ENCODE data around the gene TMPRSS2.

The TMPRSS2 gene

GRCh38 chr21:41501919-41502318 lies 6.0 kb downstream of the TMPRSS2 start:
- H3K9me3 ChIP-seq (replicated peaks; ENCODE audit: insufficient read depth, low read length), result no peaks in the 10 kb centered on the region
- H4K20me1 ChIP-seq (ENCODE audit: insufficient read depth, low read length), result no peaks in the 10 kb centered on the region
- H3K9me2 ChIP-seq (replicated peaks; ENCODE audit: insufficient read depth, low read length), result no peaks in the 10 kb centered on the region
- TF ChIP-seq EZH2 (optimal IDR thresholded peaks at IDR 0.05; ENCODE audit: low read depth, low read length), result no peak
- no peak for TF ChIP-seq EZH2phosphoT487 (IDR thresholded peaks at IDR 0.05; ENCODE audit: low read length)
- TF ChIP-seq CTCF (IDR thresholded peaks at IDR 0.05; ENCODE audit: low read length), result no peak
- H3K4me2 ChIP-seq (ENCODE audit: low read depth, low read length), result no peak overlapping the region
- DNase-seq, result no peak
- no peaks in the 10 kb centered on the region for H3K79me2 ChIP-seq (ENCODE audit: low read length)
- H3K27me3 ChIP-seq (replicated peaks; ENCODE audit: insufficient read depth, low read length), result peaks cover 32% of the 10 kb centered on the region
- H3K9ac ChIP-seq (ENCODE audit: low read length), result no peak overlapping the region
- no peak overlapping the region for H3K27ac ChIP-seq (ENCODE audit: low read length)
- 0 out of 2 replicates have a peak, but pooled peaks cover 8% of the 10 kb centered on the region for H3K4me1 ChIP-seq (ENCODE audit: low read length)
- no peaks in the 10 kb centered on the region for H3K36me3 ChIP-seq (replicated peaks; ENCODE audit: insufficient read depth, low read length)
- no peak overlapping the region for H3K4me3 ChIP-seq (ENCODE audit: low read length)
- H3F3A ChIP-seq (ENCODE audit: insufficient read depth, low read length), result no peaks in the 10 kb centered on the region
- no peak overlapping the region for H2AFZ ChIP-seq (ENCODE audit: low read length)

GRCh38 chr21:41500931-41501381 lies 7.0 kb downstream of the TMPRSS2 start:
- Histone ChIP-seq H3K27me3 (replicated peaks; ENCODE audit: insufficient read depth, low read length) (peaks cover 22% of the 10 kb centered on the region), H3K36me3 (replicated peaks; ENCODE audit: insufficient read depth, low read length) (no peaks in the 10 kb centered on the region), H3F3A (ENCODE audit: insufficient read depth, low read length) (no peaks in the 10 kb centered on the region), H4K20me1 (ENCODE audit: insufficient read depth, low read length) (no peaks in the 10 kb centered on the region), H3K4me2 (ENCODE audit: low read depth, low read length) (no peak overlapping the region), H2AFZ (ENCODE audit: low read length) (no peak overlapping the region), H3K79me2 (ENCODE audit: low read length) (no peaks in the 10 kb centered on the region), H3K27ac (ENCODE audit: low read length) (no peak overlapping the region), H3K4me3 (ENCODE audit: low read length) (no peak overlapping the region), H3K9me3 (replicated peaks; ENCODE audit: insufficient read depth, low read length) (no peaks in the 10 kb centered on the region), H3K9me2 (replicated peaks; ENCODE audit: insufficient read depth, low read length) (no peaks in the 10 kb centered on the region), H3K4me1 (ENCODE audit: low read length) (0 out of 2 replicates have a peak, but pooled peaks cover 8% of the 10 kb centered on the region), H3K9ac (ENCODE audit: low read length) (no peak overlapping the region)
- TF ChIP-seq EZH2phosphoT487 (IDR thresholded peaks at IDR 0.05; ENCODE audit: low read length) (no peak), EZH2 (optimal IDR thresholded peaks at IDR 0.05; ENCODE audit: low read depth, low read length) (no peak), CTCF (IDR thresholded peaks at IDR 0.05; ENCODE audit: low read length) (no peak)
- DNase-seq, result no peak

- H3K4me2 ChIP-seq (ENCODE audit: low read depth, low read length), result no peak overlapping the region
- H3K27me3 ChIP-seq (replicated peaks; ENCODE audit: insufficient read depth, low read length), result peaks cover 16% of the 10 kb centered on the region
- TF ChIP-seq EZH2 (optimal IDR thresholded peaks at IDR 0.05; ENCODE audit: low read depth, low read length), result no peak
- H3K4me3 ChIP-seq (ENCODE audit: low read length), result no peak overlapping the region
- H3K36me3 ChIP-seq (replicated peaks; ENCODE audit: insufficient read depth, low read length), result no peaks in the 10 kb centered on the region
- no peaks in the 10 kb centered on the region for H3K9me2 ChIP-seq (replicated peaks; ENCODE audit: insufficient read depth, low read length)
- H3K4me1 ChIP-seq (ENCODE audit: low read length), result 0 out of 2 replicates have a peak, but pooled peaks cover 8% of the 10 kb centered on the region
- no peaks in the 10 kb centered on the region for H3F3A ChIP-seq (ENCODE audit: insufficient read depth, low read length)
- no peak overlapping the region for H2AFZ ChIP-seq (ENCODE audit: low read length)
- no peak overlapping the region for H3K27ac ChIP-seq (ENCODE audit: low read length)
- no peak overlapping the region for H3K9ac ChIP-seq (ENCODE audit: low read length)
- no peaks in the 10 kb centered on the region for H3K79me2 ChIP-seq (ENCODE audit: low read length)
- DNase-seq, result no peak
- H3K9me3 ChIP-seq (replicated peaks; ENCODE audit: insufficient read depth, low read length), result no peaks in the 10 kb centered on the region
- H4K20me1 ChIP-seq (ENCODE audit: insufficient read depth, low read length), result no peaks in the 10 kb centered on the region
Measured at GRCh38 chr21:41500363-41500762, 7.6 kb downstream of the TMPRSS2 start.

- H3K27ac ChIP-seq (ENCODE audit: low read length), result no peak overlapping the region
- H3K79me2 ChIP-seq (ENCODE audit: low read length), result no peaks in the 10 kb centered on the region
- H3K4me2 ChIP-seq (ENCODE audit: low read depth, low read length), result no peak overlapping the region
- no peak overlapping the region for H3K4me3 ChIP-seq (ENCODE audit: low read length)
- no peak for DNase-seq
- no peaks in the 10 kb centered on the region for H4K20me1 ChIP-seq (ENCODE audit: insufficient read depth, low read length)
- peaks cover 12% of the 10 kb centered on the region; the same call in 1 of the 2 replicates for H3K27me3 ChIP-seq (replicated peaks; ENCODE audit: insufficient read depth, low read length)
- no peaks in the 10 kb centered on the region for H3K9me2 ChIP-seq (replicated peaks; ENCODE audit: insufficient read depth, low read length)
- H3F3A ChIP-seq (ENCODE audit: insufficient read depth, low read length), result no peaks in the 10 kb centered on the region
- no peak overlapping the region for H3K9ac ChIP-seq (ENCODE audit: low read length)
- TF ChIP-seq EZH2phosphoT487 (IDR thresholded peaks at IDR 0.05; ENCODE audit: low read length) (no peak), EZH2 (optimal IDR thresholded peaks at IDR 0.05; ENCODE audit: low read depth, low read length) (no peak), CTCF (IDR thresholded peaks at IDR 0.05; ENCODE audit: low read length) (no peak)
- no peak overlapping the region for H2AFZ ChIP-seq (ENCODE audit: low read length)
- H3K9me3 ChIP-seq (replicated peaks; ENCODE audit: insufficient read depth, low read length), result no peaks in the 10 kb centered on the region
- 0 out of 2 replicates have a peak, but pooled peaks cover 8% of the 10 kb centered on the region for H3K4me1 ChIP-seq (ENCODE audit: low read length)
- H3K36me3 ChIP-seq (replicated peaks; ENCODE audit: insufficient read depth, low read length), result no peaks in the 10 kb centered on the region
Measured at GRCh38 chr21:41499920-41500319, 8.0 kb downstream of the TMPRSS2 start.

Data from MM.1S (cell line).